H1 (cell line): ENCODE measurements around the gene SPOCK3.

ENCODE experiments used
- BCL11A ChIP-seq, 2 experiments: IDR thresholded peaks; one replicate each; pipeline ENCODE4 v1.6.1; 2011; ENCODE audit warnings: low read depth in 2 of 2, low read length in 2 of 2, mild to moderate bottlenecking in 2 of 2
- RBBP5 ChIP-seq: IDR thresholded peaks from 2 replicates; pipeline ENCODE4 v1.7.1; 2012; ENCODE audit warnings: low read depth, mild to moderate bottlenecking, inconsistent platforms, low read length, moderate library complexity, borderline replicate concordance
- TAF1 ChIP-seq: IDR thresholded peaks from 2 replicates; pipeline ENCODE4 v1.6.1; 2011; ENCODE audit warnings: mild to moderate bottlenecking, low read depth, low read length
- TF ChIP-seq, protein P1 (sequence below): IDR thresholded peaks from 2 replicates; pipeline ENCODE4 v1.6.1; 2011; ENCODE audit warnings: low read length, improper control_type of control experiment

DNA sequence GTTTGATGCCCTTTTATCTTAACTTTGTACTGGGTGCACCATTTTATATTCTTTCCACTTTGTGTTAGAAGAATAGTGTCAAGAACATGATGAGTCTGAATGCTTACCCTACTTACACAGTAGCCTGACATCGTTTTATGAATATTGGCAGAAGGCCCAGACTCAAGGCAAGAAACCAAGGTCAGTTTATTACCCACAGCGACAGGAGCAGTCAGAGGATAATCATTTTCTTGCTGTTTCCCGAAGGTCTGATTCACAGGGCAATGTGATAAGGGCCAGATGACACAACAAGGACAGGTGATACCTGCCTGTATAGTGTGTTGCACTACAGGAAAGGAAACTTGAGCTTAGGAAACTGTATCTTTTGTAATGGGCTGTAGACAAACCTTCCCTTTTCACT, 417.4 kb downstream of the SPOCK3 start:
- TF ChIP-seq RBBP5 (no peak), TAF1 (no peak), BCL11A (IDR thresholded peaks at IDR 0.05; ENCODE audit: low read depth in 2 of 2, low read length in 2 of 2) (no peak)
- TF ChIP-seq, protein P1, sequence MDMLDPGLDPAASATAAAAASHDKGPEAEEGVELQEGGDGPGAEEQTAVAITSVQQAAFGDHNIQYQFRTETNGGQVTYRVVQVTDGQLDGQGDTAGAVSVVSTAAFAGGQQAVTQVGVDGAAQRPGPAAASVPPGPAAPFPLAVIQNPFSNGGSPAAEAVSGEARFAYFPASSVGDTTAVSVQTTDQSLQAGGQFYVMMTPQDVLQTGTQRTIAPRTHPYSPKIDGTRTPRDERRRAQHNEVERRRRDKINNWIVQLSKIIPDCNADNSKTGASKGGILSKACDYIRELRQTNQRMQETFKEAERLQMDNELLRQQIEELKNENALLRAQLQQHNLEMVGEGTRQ: no peak
